DMS53 treated with DMSO at 0.1 percent for 48 hours (cell line): Measurements from ENCODE around the gene LMTK2.

ENCODE experiments used
- DNase-seq: peaks from one replicate; lab custom pipeline; 2025; ENCODE audit not compliant: unreplicated experiment; lab: John Stamatoyannopoulos, UW

LMTK2 gene

GRCh38 chr7:98231493-98232262 is 125.0 kb downstream of the LMTK2 start:
- DNase-seq: no peak

DNA sequence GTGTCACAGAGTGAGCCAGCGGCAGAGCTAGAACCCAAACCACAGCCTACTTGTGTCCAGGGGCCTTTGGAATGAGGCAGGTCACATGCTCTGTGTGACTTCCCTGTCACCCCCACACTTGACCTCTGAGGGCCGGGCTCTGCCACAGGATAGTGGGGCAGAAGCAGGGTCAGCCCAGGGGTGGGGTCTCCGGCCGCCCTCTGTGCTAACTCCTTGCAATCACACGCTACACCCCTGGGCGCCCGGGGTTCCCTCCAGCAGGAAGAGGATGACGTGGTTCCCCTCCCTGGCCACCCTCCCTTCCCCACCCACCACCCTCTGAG is 125.6 kb downstream of the LMTK2 start:
- no peak for DNase-seq

- DNase-seq: no peak
Measured at GRCh38 chr7:98232799-98233198, 126.1 kb downstream of the LMTK2 start.

GRCh38 chr7:98233219-98234070 is 126.8 kb downstream of the LMTK2 start:
- no peak for DNase-seq

GRCh38 chr7:98234429-98235147 is 127.9 kb downstream of the LMTK2 start:
- DNase-seq: no peak

- DNase-seq: no peak
Measured at GRCh38 chr7:98235901-98236300, 129.2 kb downstream of the LMTK2 start.

DNA sequence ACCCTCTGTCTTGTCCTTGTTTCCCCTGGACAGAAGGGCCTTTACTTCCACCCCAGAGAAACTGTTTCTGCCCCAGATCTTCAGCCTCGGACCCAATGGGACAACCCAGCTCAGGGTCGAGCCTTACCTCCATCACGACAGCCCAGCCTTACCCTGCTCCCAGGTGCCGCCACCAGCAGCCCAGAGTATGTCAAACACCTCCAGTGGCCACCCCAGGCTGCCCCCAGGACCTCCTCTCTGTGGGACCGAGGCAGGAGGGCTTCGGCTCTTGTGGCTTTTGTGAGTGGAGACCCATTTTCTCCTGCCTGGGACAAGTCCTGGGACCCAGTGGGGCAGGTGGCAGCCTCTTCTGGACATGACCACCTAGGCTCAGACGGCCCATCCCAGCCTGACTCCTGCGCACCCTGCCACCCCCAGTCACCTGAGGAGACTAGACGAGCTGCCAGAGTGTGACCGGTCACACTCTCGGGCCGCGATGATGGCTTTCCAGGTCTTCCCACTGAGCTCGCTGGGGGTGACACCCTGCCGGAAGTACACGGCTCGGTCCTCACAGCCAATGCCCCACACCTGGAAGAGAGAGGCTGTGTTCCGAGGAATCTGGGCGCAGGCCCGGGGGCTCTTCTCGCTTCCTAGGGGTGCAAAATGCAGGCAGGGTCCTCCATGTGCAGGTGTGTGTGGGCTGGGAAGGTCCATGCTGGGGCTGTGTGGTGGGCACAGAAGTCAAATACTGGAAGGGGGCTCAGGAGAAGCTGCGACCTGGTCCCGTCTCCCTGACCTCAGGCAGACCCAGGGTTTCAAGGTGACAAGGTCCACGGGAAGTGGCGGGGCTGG is 129.9 kb downstream of the LMTK2 start:
- no peak for DNase-seq

DNA sequence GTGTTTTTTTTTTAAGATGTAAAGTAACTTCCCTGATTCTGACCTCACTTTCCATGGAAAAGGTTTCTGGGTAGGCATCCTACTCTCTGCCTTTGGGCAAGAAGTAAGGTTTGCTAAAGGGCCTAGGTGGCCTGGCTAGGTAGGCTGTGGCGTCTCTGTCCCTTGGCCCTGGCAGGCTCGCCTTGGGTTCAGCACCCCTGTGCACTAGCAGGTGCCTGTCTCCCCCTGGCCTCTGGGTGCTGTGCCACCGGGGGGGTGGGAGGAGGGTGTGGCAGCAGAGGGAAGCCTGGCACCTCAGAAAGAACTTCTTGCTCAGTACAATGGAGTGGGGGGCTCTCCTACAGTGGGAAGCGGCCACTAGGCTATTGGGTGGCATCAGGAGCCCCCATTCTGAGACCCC is 131.4 kb downstream of the LMTK2 start:
- no peak for DNase-seq

DNA sequence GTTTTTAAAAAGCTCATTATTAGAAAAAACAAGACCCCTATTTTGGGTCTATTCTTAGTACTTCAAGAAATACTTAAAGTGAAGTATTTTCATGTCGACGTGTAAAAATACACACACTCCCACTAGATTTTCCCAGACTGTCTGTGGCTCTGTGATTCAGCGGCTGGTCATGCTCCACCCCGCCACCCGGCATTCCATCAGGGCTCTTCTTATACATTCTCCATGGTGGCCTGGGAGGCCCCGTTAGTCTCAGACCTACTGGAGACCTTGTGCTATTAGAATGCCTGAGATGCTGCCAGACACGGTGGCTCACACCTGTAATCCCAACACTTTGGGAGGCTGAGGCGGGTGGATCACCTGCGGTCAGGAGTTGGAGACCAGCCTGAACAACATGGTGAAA is 132.3 kb downstream of the LMTK2 start:
- no peak for DNase-seq

- peak; percentile 41 for DNase-seq
Measured at GRCh38 chr7:98240961-98241673, 134.5 kb downstream of the LMTK2 start.

DNA sequence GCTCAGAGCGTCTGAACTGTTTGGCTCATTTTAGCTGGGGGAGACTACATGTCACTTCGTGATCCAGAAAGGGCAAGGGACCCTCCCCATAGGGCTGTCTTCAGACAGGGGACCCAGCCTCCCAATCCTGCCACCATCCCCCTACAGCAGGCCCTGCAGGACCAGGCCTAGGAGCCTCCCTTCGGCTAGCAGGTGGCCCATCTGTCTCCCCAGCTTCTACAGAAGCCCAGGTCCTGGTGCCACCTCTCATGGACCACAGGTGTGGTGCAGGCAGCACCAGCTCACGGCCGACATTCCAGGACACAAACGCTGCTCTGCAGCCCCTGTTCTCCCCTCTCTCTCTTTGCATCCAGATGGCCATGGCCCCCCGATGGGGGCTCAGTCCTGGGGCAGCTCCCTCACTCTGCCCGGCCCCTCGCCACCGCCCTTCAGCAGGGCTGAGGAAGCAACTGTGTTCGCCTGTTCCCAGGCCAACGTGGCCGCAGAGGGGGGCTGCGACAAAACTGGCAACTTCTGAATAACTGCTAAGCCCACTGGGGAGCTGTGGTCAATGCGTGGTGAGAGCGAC is 135.1 kb downstream of the LMTK2 start:
- DNase-seq: no peak

GRCh38 chr7:98242342-98242741 is 135.7 kb downstream of the LMTK2 start:
- DNase-seq: no peak

DNA sequence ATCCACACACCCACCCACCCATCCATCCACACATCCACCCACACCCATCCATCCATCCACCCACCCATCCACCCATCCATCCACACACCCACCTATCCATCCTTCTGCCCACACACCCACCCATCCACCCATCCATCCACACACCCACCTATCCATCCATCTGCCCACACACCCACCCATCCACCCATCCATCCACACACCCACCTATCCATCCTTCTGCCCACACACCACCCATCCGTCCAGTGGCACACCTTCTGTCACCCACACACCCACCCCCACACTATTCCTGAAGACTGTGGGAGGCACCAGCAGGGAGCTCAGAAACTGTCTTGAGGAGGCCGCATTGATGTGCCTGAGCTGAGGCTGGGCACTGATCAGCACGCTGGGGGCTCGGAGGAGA is 136.3 kb downstream of the LMTK2 start:
- no peak for DNase-seq

DNA sequence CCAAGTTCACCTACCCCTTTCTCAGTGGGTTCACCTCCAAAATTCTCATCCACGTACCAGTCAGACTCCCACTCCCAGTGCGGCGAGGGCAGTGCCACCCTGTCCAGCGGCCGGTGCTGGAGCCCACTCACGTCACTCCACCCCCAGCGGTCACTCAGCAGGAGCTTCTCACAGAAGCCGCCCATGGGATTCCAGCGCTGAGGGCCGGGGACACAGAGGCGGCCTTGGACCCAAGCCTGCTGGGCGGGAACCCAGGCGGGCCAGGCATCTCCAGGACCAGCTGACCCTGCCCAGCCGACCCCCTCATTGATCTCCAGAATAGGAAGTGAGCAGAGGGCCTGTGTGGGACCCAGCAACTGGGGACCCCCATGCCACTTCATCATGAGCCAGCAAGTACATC is 138.2 kb downstream of the LMTK2 start:
- no peak for DNase-seq

DNA sequence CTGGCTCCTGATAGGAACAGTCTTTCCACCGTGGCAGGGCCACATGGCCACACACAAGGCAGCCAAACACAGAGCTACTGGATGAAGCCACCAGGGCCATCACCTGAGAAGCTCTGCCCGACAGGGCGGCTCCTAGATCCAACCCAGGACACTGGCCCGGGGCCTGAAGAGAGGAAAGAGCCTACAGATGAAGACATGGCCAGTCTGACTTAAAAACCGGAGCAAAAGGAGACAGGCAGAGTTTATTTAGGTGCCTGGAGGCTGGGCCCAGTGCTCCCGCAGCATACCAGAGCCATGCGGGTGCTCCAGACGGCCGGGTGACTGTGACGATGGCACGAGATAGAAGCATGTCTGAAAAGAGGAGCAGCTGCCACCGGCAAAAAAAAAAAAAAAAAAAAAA is 141.5 kb downstream of the LMTK2 start:
- no peak for DNase-seq

GRCh38 chr7:98249106-98249505 is 142.4 kb downstream of the LMTK2 start:
- no peak for DNase-seq

DNA sequence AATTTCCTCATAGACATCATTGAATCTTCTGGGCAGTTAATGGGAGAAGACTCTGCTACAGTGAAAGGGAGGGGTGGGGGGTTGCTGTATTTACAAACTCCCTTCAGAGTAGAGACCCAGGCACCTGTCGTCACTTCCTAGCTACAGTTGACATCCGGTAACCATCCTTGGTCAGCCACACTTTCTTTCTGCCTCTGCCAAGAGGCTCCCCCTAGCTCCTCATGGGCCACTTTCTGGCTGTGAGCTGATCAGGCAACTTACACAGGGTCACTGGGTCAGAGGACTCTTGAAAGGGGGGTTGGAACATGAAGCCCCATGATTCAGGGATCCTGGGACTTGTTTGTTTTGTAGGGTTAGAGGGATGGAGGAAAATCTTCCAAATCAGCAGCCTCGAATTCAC is 144.1 kb downstream of the LMTK2 start:
- peak; percentile 26 for DNase-seq

GRCh38 chr7:98251231-98251600 is 144.6 kb downstream of the LMTK2 start:
- no peak for DNase-seq

GRCh38 chr7:98251601-98252424 is 145.2 kb downstream of the LMTK2 start, which contains the start of gene TECPR1:
Gene TECPR1 (minus strand): TSS chr7:98252232. CDS start chr7:98246146, 6,086 bp downstream.
- peak; percentile 97 for DNase-seq
